Measurements from ENCODE around the gene CACNB4.
"Not testable (repeated sequence)": the region's sequence is repeated elsewhere in the genome, so short reads cannot be mapped to it uniquely, and the experiment has no call there.

The CACNB4 gene

GRCh38 chr2:151878204-151878603 lies 220.6 kb downstream of the CACNB4 start:
- Histone ChIP-seq H3K4me3 (no peak overlapping the region), H3K9me3 (no peaks in the 10 kb centered on the region), H3K27ac (peak overlapping the region; percentile 57 to 61), H3K4me1 (peaks cover 0 to 39% (median 7%) of the 10 kb centered on the region in 4 donors), H3K36me3 (no peaks in the 10 kb centered on the region), H3K27me3 (no peaks in the 10 kb centered on the region)
- no peak for DNase-seq
- TF ChIP-seq CTCF (IDR thresholded peaks at IDR 0.05): no peak
- intact Hi-C loops (cut with DNase I; ENCODE audit: low total_unique reads): no loop called here

GRCh38 chr2:151875631-151876030 lies 223.2 kb downstream of the CACNB4 start:
- DNase-seq; H3K27ac ChIP-seq; H3K27me3 ChIP-seq; H3K9me3 ChIP-seq; H3K36me3 ChIP-seq; intact Hi-C loops (cut with DNase I; ENCODE audit: low total_unique reads); H3K4me3 ChIP-seq: not testable (repeated sequence)
- peaks cover 0 to 61% (median 18%) of the 10 kb centered on the region in 4 donors for H3K4me1 ChIP-seq

- Histone ChIP-seq H3K27me3 (no peaks in the 10 kb centered on the region), H3K4me3 (no peak overlapping the region), H3K4me1 (peaks cover 0 to 31% (median 11%) of the 10 kb centered on the region in 4 donors), H3K27ac (peak overlapping the region; percentile 40 to 45), H3K36me3 (no peaks in the 10 kb centered on the region), H3K9me3 (no peaks in the 10 kb centered on the region)
- DNase-seq: no peak
- no peak for TF ChIP-seq CTCF (IDR thresholded peaks at IDR 0.05)
- intact Hi-C loops (cut with DNase I; ENCODE audit: low total_unique reads): no loop called here
Observed at GRCh38 chr2:151872463-151872862, 226.4 kb downstream of the CACNB4 start.

- Histone ChIP-seq H3K27ac (no peak overlapping the region), H3K9me3 (no peaks in the 10 kb centered on the region), H3K4me1 (peaks cover 0 to 22% (median 11%) of the 10 kb centered on the region in 4 donors), H3K4me3 (no peak overlapping the region), H3K27me3 (no peaks in the 10 kb centered on the region), H3K36me3 (no peaks in the 10 kb centered on the region)
- intact Hi-C loops (cut with DNase I; ENCODE audit: low total_unique reads): no loop called here
- no peak for DNase-seq
- no peak for TF ChIP-seq CTCF (IDR thresholded peaks at IDR 0.05)
Observed at GRCh38 chr2:151869291-151869690, 229.6 kb downstream of the CACNB4 start.

- H3K27me3 ChIP-seq: no peaks in the 10 kb centered on the region
- H3K9me3 ChIP-seq: no peaks in the 10 kb centered on the region
- H3K36me3 ChIP-seq: no peaks in the 10 kb centered on the region
- H3K4me1 ChIP-seq: peaks cover 0 to 2% (median 0%) of the 10 kb centered on the region in 4 donors
- DNase-seq: no peak
- H3K4me3 ChIP-seq: no peak overlapping the region
- no peak overlapping the region for H3K27ac ChIP-seq
- intact Hi-C loops (cut with DNase I; ENCODE audit: low total_unique reads): no loop called here
- no peak for TF ChIP-seq CTCF (IDR thresholded peaks at IDR 0.05)
Observed at GRCh38 chr2:151862700-151863099, 236.1 kb downstream of the CACNB4 start.

- H3K9me3 ChIP-seq: no peaks in the 10 kb centered on the region
- intact Hi-C loops (cut with DNase I; ENCODE audit: low total_unique reads): loop anchor here (2.0 kb wide), 1 partner anchor 92 kb away; no protein-coding TSS in a partner anchor
- no peak for TF ChIP-seq CTCF (IDR thresholded peaks at IDR 0.05)
- no peaks in the 10 kb centered on the region for H3K27me3 ChIP-seq
- H3K4me3 ChIP-seq: no peak overlapping the region
- no peak for DNase-seq
- peaks cover 0 to 9% (median 0%) of the 10 kb centered on the region in 4 donors for H3K4me1 ChIP-seq
- no peak overlapping the region for H3K27ac ChIP-seq
- no peaks in the 10 kb centered on the region for H3K36me3 ChIP-seq
Observed at GRCh38 chr2:151861174-151861573, 237.7 kb downstream of the CACNB4 start.

All from tibial artery (tissue), 4 donors.